IMR-90 (cell line): Measurements from ENCODE around the gene FBXO41. TPM values are rescaled to one million over a fixed set of nuclear protein-coding genes. Genes with fewer than 3 reads are reported as not detected.
A peak's percentile ranks its signal among the peaks of the same experiment; 100 is the strongest.

Source experiments
- ATAC-seq: fragments of 200-7000 bp; cut with Tn5 transposase; 2 replicates; pipeline ENCODE4 v1.9.1; 2020; ENCODE audit warnings: low read depth, mild to moderate bottlenecking, moderate library complexity
- BruUV-seq: library from RNA; stranded (reverse); fragments of 400-500 nt; replicated peaks from 2 replicates; lab custom pipeline; 2021; lab: Mats Ljungman, UMichigan
- CTCF ChIA-PET: fragments of 300-600 bp; formaldehyde crosslinking; extraction: SDS; loops from one replicate; lab custom pipeline; 2021; ENCODE audit warnings: antibody characterized with exemption; lab: Yijun Ruan, JAX
- POLR2A ChIA-PET: fragments of 300-600 bp; sonication (Branson Sonifier 250); formaldehyde crosslinking; loops from one replicate; lab custom pipeline; 2022; ENCODE audit warnings: antibody characterized with exemption; ENCODE audit not compliant: unreplicated experiment; lab: Charles Lee
- DNase-seq: peaks from one replicate; pipeline ENCODE4 v3.0.0; 2013
- H2AFZ ChIP-seq: replicated peaks from 2 replicates; pipeline ENCODE3; 2013; ENCODE audit warnings: low read length, mild to moderate bottlenecking; ENCODE audit not compliant: poor library complexity
- H2AK5ac ChIP-seq: 2 replicates; pipeline ENCODE4 v1.6.1; 2013; ENCODE audit warnings: low read depth, low read length, inconsistent platforms
- H2AK9ac ChIP-seq: replicated peaks from 2 replicates; pipeline ENCODE3; 2013; ENCODE audit warnings: mild to moderate bottlenecking, low read depth, low read length, moderate library complexity; ENCODE audit not compliant: poor library complexity
- H2BK120ac ChIP-seq: 2 replicates; pipeline ENCODE4 v1.6.1; 2013; ENCODE audit warnings: low read depth, low read length, inconsistent platforms
- H2BK15ac ChIP-seq: 3 replicates; pipeline ENCODE4 v1.6.1; 2013; ENCODE audit warnings: low read depth, low read length, inconsistent platforms
- H2BK20ac ChIP-seq: 2 replicates; pipeline ENCODE4 v1.6.1; 2013; ENCODE audit warnings: low read depth, mild to moderate bottlenecking, inconsistent platforms, low read length, moderate library complexity
- H2BK5ac ChIP-seq: 2 replicates; pipeline ENCODE4 v1.6.1; 2013; ENCODE audit warnings: mild to moderate bottlenecking, low read depth, low read length, inconsistent platforms; ENCODE audit not compliant: poor library complexity, severe bottlenecking
- H3K14ac ChIP-seq: replicated peaks from 2 replicates; pipeline ENCODE4 v1.6.1; 2013; ENCODE audit warnings: low read depth, low read length, inconsistent platforms
- H3K18ac ChIP-seq: 2 replicates; pipeline ENCODE4 v1.6.1; 2013; ENCODE audit warnings: low read depth, low read length, control low read depth
- H3K23ac ChIP-seq: 2 replicates; pipeline ENCODE4 v1.6.1; 2013; ENCODE audit warnings: low read depth, low read length, inconsistent platforms
- H3K27ac ChIP-seq: 2 replicates; pipeline ENCODE4 v1.5.1; 2013; ENCODE audit warnings: mild to moderate bottlenecking, control low read depth, low read length; ENCODE audit not compliant: insufficient read depth
- H3K27me3 ChIP-seq: 2 replicates; pipeline ENCODE4 v1.6.1; 2013; ENCODE audit warnings: low read length; ENCODE audit not compliant: control insufficient read depth, insufficient read depth
- H3K36me3 ChIP-seq: 2 replicates; pipeline ENCODE4 v1.6.1; 2013; ENCODE audit warnings: low read length, mixed read lengths; ENCODE audit not compliant: control insufficient read depth, insufficient read depth
- H3K4ac ChIP-seq: 2 replicates; pipeline ENCODE4 v1.6.1; 2013; ENCODE audit warnings: low read depth, low read length, inconsistent platforms
- H3K4me1 ChIP-seq: 2 replicates; pipeline ENCODE4 v1.6.1; 2013; ENCODE audit warnings: low read length, mixed read lengths; ENCODE audit not compliant: control insufficient read depth, insufficient read depth
- H3K4me2 ChIP-seq: 2 replicates; pipeline ENCODE4 v1.6.1; 2013; ENCODE audit warnings: low read depth, mild to moderate bottlenecking, control low read depth, low read length, moderate library complexity
- H3K4me3 ChIP-seq: 2 replicates; pipeline ENCODE4 v1.5.1; 2013; ENCODE audit warnings: low read depth, mild to moderate bottlenecking, control low read depth, low read length, moderate library complexity; ENCODE audit not compliant: insufficient read depth
- H3K56ac ChIP-seq: 2 replicates; pipeline ENCODE4 v1.6.1; 2013; ENCODE audit warnings: low read length, inconsistent platforms; ENCODE audit not compliant: insufficient read depth; ENCODE audit errors: extremely low read depth
- H3K79me1 ChIP-seq, 2 experiments: 2 replicates each; pipeline ENCODE4 v1.6.1; 2013; ENCODE audit warnings: low read length in 2 of 2, inconsistent platforms in 1 of 2, low read depth in 1 of 2
- H3K9ac ChIP-seq: 2 replicates; pipeline ENCODE4 v1.6.1; 2013; ENCODE audit warnings: low read depth, low read length, control low read depth
- H3K9me1 ChIP-seq: 2 replicates; pipeline ENCODE4 v1.6.1; 2013; ENCODE audit warnings: low read length, inconsistent platforms; ENCODE audit not compliant: insufficient read depth
- H3K9me3 ChIP-seq: 2 replicates; pipeline ENCODE4 v1.6.1; 2013; ENCODE audit warnings: low read length; ENCODE audit not compliant: control insufficient read depth, insufficient read depth
- H4K20me1 ChIP-seq: 2 replicates; pipeline ENCODE4 v1.6.1; 2013; ENCODE audit warnings: low read length, inconsistent platforms; ENCODE audit not compliant: insufficient read depth
- H4K5ac ChIP-seq: 2 replicates; pipeline ENCODE4 v1.6.1; 2013; ENCODE audit warnings: mild to moderate bottlenecking, low read depth, low read length, control low read depth
- H4K8ac ChIP-seq, 2 experiments: 2 replicates each; pipeline ENCODE4 v1.6.1; 2013; ENCODE audit warnings: low read depth in 2 of 2, low read length in 2 of 2, control low read depth in 1 of 2, inconsistent platforms in 1 of 2
- H4K91ac ChIP-seq: 2 replicates; pipeline ENCODE4 v1.6.1; 2013; ENCODE audit warnings: low read depth, low read length, inconsistent platforms; ENCODE audit not compliant: insufficient read depth
- CHD1 ChIP-seq: IDR thresholded peaks from 2 replicates; pipeline ENCODE4 v1.6.1; 2012; ENCODE audit warnings: low read depth, low read length, improper control_type of control experiment
- NFE2L2 ChIP-seq: fragments of 150-350 bp; IDR thresholded peaks from 2 replicates; pipeline ENCODE4 v1.6.1; 2016; ENCODE audit warnings: low read depth, mild to moderate bottlenecking, low read length
- WGBS, 2 experiments: methylation state at CpG; one replicate each; pipeline versions ENCODE4 v1.1.5 to v1.1.7; 2013; ENCODE audit warnings: missing lambda C conversion rate in 2 of 2; ENCODE audit not compliant: insufficient read length in 1 of 2; ENCODE audit errors: extremely low coverage in 2 of 2; 5-methylcytosine and 5-hydroxymethylcytosine counted together
- dilution Hi-C: fragments of 300-500 bp; cut with HindIII; formaldehyde crosslinking; loops from one replicate; pipeline ENCODE4 v1.14.3; 2018; ENCODE audit warnings: low sequenced_read_pairs; ENCODE audit not compliant: unreplicated experiment
- in situ Hi-C: fragments of 300-500 bp; cut with MboI; formaldehyde crosslinking; loops from 3 replicates; pipeline ENCODE4 v1.14.3; 2019; ENCODE audit warnings: low sequenced_read_pairs, inconsistent platforms, mixed read lengths
- intact Hi-C: fragments of 100-400 bp; cut with micrococcal nuclease; formaldehyde crosslinking; loops from 2 replicates; pipeline ENCODE4 v1.10.0; 2022
- polyA plus RNA-seq, 3 experiments: library from polyadenylated mRNA; depleted of rRNA; stranded (reverse); fragments of >200 nt; gene quantifications; 2 replicates each; pipeline ENCODE4 v1.2.3, GENCODE V29; 2012; ENCODE audit warnings: low replicate concordance in 1 of 3
- total RNA-seq: library from RNA; depleted of rRNA; stranded (reverse); fragments of >200 nt; gene quantifications from 2 replicates; pipeline ENCODE4 v1.2.3, GENCODE V29; 2012

Gene FBXO41
- total and polyA plus RNA-seq, 2 of the 4 experiments (the other 2 are of a cell fraction): 0.54 to 3.7 TPM

GRCh38 chr2:73267008-73267407 is 17.3 kb downstream of the FBXO41 start:
- dilution Hi-C loops (no loop called here), intact Hi-C loops (no loop called here), in situ Hi-C loops (no loop called here)
- Histone ChIP-seq H3K18ac (no peak overlapping the region), H3K79me1 (no peaks in the 10 kb centered on the region), H3K14ac (no peak overlapping the region), H3K4me2 (no peak overlapping the region), H3K4ac (no peak overlapping the region), H4K8ac (no peak overlapping the region), H4K5ac (no peak overlapping the region), H2AK9ac (no peak overlapping the region), H2BK20ac (no peak overlapping the region), H3K4me1 (no peaks in the 10 kb centered on the region), H3K36me3 (peaks cover 3% of the 10 kb centered on the region), H2BK120ac (no peak overlapping the region), H2BK15ac (no peak overlapping the region), H3K56ac (no peak overlapping the region), H2AFZ (no peak overlapping the region), H4K20me1 (peaks cover 10% of the 10 kb centered on the region; the same call in 1 of the 2 replicates), H2AK5ac (no peak overlapping the region), H3K23ac (peak overlapping the region; percentile 24; the same call in 1 of the 2 replicates), H2BK5ac (no peak overlapping the region), H3K9me1 (peaks cover 6% of the 10 kb centered on the region; the same call in 1 of the 2 replicates), H3K9me3 (no peaks in the 10 kb centered on the region), H3K4me3 (no peak overlapping the region), H3K27ac (no peak overlapping the region), H3K27me3 (peaks cover 25% of the 10 kb centered on the region), H4K91ac (no peak overlapping the region), H3K9ac (no peak overlapping the region)
- ATAC-seq (no peak), DNase-seq (no peak)
- no peak for TF ChIP-seq CHD1
- TF ChIP-seq NFE2L2: no peak
- BruUV-seq: no TSS peak
- ChIA-PET CTCF (no interaction called here), POLR2A (no interaction called here)
- 89% methylated on average over 3 of the region's 4 CpGs; no CpG with 5 or more reads in 1 of the 2 experiments for WGBS, 2 experiments
